ENCODE results near the gene NUDT15.

NUDT15 gene

DNA sequence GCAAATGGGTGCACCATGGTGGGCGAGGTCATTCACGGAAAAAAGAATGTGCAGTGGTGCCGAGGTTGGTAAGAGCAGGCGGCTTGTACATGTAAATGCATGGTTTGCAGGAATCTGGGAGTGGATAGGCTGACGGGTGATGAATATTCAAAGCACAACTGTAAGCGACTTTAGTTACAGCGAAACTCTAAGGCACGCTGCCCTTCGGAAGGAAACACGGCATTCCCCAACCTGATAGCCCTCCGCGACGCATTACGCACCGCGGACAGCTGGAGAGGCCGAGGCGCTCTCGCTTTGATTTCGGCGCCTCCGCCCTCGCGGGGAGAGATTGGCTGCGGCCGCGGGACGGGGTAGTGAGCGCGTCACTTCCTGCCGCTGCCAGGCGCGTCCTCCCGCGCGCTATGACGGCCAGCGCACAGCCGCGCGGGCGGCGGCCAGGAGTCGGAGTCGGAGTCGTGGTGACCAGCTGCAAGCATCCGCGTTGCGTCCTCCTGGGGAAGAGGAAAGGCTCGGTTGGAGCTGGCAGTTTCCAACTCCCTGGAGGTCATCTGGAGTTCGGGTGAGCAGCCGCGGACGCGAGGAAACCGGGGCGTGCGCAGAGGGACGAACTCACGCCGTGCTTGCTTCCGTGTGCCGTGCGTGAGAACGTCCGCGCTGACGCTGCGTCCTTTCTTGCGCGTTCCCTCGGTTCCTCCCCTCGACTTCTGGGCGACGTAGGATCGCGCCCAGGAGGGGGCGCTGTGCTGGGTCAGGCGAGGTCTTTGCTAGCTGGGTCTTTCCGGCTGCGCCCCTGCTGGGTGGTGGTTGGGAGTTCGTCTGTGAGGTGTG, at the start of gene NUDT15:
NUDT15 (plus strand) TSS at position 381 of the 828 bp plus-strand sequence; CDS start at position 402, 21 bp downstream.
- DNase-seq (ENCODE audit: low spot score): peak; percentile 96

GRCh38 chr13:47990427-47990826, 47.1 kb upstream of the NUDT15 start:
- DNase-seq (ENCODE audit: low spot score): no peak

DNA sequence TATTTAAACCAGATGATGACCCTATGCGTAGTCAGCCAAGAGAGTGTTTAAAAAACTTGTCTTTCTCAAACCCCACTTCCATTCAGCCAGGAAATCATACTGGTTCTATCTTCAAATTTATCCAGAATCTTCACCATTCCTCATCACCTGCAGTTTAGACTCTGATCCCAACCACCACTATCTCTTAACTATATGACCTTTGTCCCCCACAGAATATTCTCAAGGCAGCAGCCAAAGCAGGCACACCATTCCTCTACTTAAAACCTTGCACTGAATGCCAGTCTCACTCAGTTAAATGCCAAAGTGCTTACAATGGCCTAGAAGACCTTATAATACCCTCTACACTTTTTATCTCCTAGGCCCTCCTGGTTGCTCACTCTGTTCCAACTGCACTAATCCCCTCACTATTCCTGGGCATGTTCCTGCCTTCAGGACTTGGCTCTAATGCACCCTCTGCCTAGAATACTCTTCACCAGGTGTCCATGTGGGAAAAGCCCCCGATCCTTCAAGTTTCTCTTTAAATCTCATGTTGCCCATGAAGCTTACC, 46.5 kb upstream of the NUDT15 start:
- no peak for DNase-seq (ENCODE audit: low spot score)

GRCh38 chr13:47991859-47992258, 45.7 kb upstream of the NUDT15 start:
- DNase-seq (ENCODE audit: low spot score): no peak

DNA sequence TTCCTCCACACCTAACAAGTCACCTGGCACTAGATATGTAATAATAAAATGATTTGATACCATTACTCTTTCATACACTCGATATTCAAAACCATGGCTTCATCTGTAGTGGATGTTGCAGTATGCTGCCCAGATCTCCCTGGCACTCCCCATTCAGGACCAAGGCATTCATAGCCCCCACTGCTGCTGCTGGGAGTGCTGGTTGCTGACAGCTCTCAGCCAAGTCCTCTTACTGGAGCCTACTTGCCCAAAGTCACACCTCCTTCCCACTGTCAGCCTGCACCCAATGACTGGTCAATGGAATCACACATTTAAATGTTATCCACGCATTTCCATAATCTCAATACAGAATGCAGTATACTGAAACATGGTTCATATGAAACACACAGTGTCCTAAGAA, 40.1 kb upstream of the NUDT15 start:
- DNase-seq (ENCODE audit: low spot score): no peak

GRCh38 chr13:47999973-48000372, 37.6 kb upstream of the NUDT15 start:
- DNase-seq (ENCODE audit: low spot score): no peak

- DNase-seq (ENCODE audit: low spot score): peak; percentile 19
These were observed 36.9 kb upstream of the NUDT15 start for GRCh38 chr13:48000559-48001113.

DNA sequence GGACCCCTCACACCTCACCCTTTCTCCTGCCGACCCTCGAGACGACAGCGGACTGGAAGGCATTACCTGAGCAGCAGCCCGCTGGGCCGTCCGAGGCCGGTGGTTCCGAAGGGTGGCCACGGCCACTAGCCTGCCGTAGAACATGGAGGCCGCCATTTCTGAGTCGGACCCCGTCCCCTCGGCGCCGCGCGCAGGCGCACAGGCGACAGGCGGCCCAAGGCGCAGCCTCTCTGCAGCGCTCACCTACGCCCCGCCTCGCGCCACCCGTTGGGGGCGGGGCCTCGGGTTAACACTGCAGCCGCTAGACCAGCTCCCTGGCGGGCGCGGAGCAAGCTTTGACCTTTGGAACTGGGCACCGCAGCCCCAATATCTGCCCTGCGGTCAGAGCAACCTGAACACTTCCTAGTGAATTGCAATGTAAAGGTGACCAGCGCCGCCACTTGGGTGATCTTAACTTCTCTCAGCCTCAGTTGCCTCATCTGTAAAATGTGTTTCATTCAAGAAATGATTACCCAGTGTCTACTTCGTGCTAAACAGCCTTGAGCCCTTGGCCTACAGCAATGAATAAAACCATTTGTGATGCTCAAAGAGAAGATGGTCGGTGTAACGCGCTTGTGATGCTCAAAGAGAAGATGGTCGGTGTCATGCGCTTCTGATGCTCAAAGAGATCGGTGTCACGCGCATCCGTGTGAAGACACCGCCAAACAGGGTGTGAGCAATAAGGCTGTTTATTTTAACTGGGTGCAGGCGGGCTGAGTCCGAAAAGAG, 36.2 kb upstream of the NUDT15 start, which contains the start of gene SUCLA2:
SUCLA2 (minus strand) TSS at position 160 of the 768 bp plus-strand sequence; CDS start at position 156, 4 bp downstream.
- DNase-seq (ENCODE audit: low spot score): peak; percentile 89

DNA sequence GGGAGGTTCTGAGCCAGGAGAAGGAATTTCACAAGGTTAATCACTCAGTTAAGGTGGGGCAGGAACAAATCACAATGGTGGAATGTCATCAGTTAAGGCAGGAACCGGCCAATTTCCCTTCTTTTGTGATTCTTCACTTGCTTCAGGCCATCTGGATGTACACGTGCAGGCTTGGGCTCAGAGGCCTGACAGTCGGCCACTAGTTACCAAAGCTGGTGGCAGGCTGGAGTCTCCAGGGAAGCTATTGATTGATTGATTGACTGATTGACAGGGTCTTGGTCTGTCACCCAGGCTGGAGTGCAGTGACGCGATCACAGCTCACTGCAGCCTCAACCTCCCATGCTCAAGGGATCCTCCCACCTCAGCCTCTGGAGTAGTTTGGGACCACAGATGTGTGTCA, 35.5 kb upstream of the NUDT15 start:
- peak; percentile 14 for DNase-seq (ENCODE audit: low spot score)

DNA sequence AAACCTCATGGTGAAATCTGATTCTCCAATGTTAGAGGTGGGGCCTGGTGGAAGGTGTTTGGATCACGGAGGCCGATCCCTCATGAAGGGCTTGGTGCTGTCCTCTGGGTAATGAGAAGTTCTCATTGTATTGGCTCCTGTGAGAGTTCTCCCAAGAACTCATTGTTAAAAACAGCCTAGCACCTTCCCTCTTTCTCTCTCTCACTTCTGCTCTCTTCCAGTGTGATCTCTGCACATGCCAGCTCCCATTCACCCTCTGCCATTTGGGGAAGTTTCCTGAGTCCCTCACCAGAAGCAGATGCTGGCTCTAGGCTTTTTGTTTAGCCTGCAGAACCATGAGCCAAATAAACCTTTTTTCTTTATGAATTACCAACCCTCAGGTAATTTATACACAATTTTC, 33.3 kb upstream of the NUDT15 start:
- no peak for DNase-seq (ENCODE audit: low spot score)

- DNase-seq (ENCODE audit: low spot score): no peak
These were observed 31.1 kb upstream of the NUDT15 start for GRCh38 chr13:48006396-48006795.

GRCh38 chr13:48009284-48009683, 28.2 kb upstream of the NUDT15 start:
- DNase-seq (ENCODE audit: low spot score): no peak

DNA sequence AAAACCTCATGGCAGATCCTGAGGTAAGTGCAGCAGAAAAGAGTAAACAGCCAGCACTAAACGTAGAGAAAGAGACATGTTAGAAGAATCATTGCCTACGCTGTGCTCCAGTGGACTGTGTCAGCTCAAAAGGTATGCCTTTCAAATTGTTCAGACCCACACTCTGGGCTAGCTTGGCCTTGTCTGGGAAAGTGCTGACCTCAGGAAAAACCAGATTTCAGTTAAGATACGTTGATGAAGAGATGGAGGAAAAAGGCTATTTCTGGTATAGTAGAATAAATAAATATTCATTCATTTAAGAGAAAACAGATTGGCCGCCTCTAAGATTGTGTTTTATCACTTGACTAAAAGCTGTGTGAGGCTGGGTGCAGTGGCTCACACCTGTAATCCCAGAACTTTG, 26.8 kb upstream of the NUDT15 start:
- no peak for DNase-seq (ENCODE audit: low spot score)

- DNase-seq (ENCODE audit: low spot score): no peak
These were observed 24.9 kb upstream of the NUDT15 start for GRCh38 chr13:48012668-48013067.

DNA sequence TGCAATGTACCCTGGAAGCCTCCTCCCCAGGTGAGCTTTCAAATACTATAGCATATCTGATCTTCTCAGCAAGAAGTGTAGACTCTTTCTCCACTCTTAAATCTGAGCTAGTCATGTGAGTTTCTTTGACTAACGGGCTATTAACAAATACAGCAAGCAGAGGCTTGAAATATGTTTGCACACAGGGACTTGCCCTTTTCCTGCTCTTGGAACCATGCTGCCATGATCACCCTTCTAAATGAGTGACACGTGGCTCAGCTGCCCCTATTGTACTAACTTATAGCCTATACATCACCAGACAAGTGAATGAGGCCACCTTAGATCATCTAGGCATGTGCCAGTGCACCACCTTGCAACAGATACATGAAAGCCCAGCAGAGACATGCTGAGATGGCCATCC, 23.2 kb upstream of the NUDT15 start:
- DNase-seq (ENCODE audit: low spot score): no peak

GRCh38 chr13:48018637-48019036, 18.9 kb upstream of the NUDT15 start:
- no peak for DNase-seq (ENCODE audit: low spot score)

DNA sequence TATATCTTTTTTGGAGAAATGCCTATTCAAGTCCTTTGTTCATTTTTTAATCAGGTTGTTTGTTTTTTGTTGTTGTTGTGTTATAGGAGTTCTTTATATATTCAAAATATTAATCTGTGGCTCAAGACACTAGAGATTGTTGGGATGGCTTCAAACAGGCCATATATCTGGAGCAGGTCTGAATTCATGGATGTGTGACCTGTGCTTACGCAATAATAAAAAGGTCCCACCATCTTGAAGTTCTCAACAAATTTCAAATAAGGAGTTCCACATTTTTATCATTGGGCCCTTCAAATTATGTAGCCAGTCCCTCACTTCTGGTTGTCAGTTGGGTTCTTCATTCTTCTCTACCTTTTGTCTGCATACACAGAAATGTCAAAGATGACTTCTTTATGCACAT, 17.7 kb upstream of the NUDT15 start:
- no peak for DNase-seq (ENCODE audit: low spot score)

DNA sequence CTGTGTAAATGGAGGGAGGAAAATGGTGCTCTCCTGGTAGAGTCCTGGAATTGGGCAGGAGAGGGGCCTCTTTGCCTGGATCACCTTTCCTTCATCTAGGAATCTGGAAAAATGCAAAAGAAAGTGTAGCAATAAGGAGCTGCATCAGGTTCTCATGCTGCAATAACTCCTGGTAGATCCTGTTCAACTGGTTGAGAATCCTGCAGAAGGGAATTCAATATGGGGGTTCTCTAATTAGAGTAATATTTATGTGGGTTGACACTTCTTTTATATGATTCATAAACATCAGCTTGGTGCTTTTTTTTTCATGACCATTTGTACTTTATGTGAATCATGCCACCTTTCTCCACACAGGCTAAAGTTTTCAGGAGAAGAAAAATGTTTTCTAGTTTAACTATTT, 9.5 kb upstream of the NUDT15 start:
- DNase-seq (ENCODE audit: low spot score): no peak

GRCh38 chr13:48029859-48030258, 7.7 kb upstream of the NUDT15 start:
- DNase-seq (ENCODE audit: low spot score): no peak

DNA sequence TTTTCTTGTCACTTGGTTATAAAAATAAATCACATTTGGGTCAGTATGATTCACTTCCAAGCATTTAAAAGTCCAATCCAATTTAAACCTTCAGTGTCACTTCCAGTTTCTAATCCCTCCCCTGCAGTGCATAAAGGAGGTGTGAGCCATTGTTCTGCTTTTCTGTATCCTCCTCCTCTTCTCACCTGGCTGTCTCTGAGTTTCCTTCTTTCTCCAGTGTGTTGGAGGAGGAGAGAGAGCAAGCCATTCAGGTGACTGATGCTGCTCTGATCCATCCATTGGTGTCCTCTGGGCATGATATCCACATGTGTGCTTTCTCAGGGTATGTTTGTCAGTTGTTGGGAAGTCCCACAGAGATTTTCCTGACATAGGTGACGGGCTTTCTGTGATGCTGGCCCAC, 1.2 kb downstream of the NUDT15 start:
- DNase-seq (ENCODE audit: low spot score): no peak

GRCh38 chr13:48040049-48040448, 2.5 kb downstream of the NUDT15 start:
- DNase-seq (ENCODE audit: low spot score): no peak

DNA sequence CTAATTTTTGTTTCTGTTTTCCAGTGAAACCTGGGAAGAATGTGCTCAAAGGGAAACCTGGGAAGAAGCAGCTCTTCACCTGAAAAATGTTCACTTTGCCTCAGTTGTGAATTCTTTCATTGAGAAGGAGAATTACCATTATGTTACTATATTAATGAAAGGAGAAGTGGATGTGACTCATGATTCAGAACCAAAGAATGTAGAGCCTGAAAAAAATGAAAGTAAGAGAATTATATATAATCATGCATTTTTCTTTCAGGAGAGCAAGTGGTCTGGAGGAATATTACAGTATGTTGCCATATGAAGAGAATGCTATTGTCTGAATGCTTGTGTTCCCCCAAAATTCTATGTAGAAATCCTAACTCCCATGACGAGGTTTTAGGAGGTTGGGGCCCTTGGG, 3.4 kb downstream of the NUDT15 start:
- no peak for DNase-seq (ENCODE audit: low spot score)

GRCh38 chr13:48042894-48043293, 5.4 kb downstream of the NUDT15 start:
- DNase-seq (ENCODE audit: low spot score): no peak

Data from cerebellar cortex (tissue), 1 donor.